ENCODE results near the gene CIAO2B. TPM values are rescaled to one million over a fixed set of nuclear protein-coding genes. Genes with fewer than 3 reads are reported as not detected.
A peak's percentile ranks its signal among the peaks of the same experiment; 100 is the strongest.
"Not testable (repeated sequence)": the region's sequence is repeated elsewhere in the genome, so short reads cannot be mapped to it uniquely, and the experiment has no call there.

CIAO2B gene
- polyA plus RNA-seq, 1 donor from 2014 or later = 104 TPM

DNA sequence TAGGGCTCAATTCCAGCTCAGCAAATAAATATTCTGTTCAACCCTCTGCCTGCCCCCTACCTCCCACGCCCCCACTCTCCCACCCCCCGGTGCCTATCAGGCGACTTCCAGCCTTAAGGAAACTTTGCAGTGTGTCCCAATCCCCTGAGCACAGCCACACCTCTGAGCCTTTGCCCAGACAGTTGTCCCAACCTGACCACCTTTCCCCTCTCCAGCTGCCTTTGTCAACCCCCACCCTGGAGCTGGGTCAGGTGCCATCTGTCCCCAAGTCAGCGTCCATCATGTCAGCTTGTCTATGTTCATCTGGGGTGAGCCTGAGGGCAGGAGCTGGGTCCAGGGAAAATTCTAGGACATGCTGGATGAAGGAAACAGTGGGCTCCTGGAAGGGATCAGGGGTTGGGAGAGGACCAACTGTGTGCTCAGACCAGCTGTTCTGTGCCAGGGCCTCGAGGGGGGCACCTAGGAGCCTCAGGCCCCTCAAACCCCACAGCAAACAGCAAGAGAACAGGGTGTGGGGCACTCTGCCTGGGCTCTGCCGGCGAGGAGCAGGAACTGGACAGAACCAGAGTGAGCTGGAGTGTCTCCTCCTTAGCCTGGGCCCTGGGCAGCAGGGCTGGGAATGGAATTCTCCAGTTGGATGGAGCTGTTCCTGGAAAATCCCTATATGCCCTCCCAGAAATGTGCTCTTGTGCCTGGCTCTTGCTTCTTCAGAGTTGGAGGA is 33.3 kb downstream of the CIAO2B start:
- Mint-ChIP-seq H3K27me3 (peaks cover 2% of the 10 kb centered on the region), H3K27ac (no peak overlapping the region), H3K36me3 (peaks cover under 1% of the 10 kb centered on the region), H3K4me1 (no peaks in the 10 kb centered on the region), H3K4me3 (no peak overlapping the region), H3K9me3 (no peaks in the 10 kb centered on the region)

GRCh38 chr16:66899945-66900710 is 34.1 kb downstream of the CIAO2B start:
- no peak overlapping the region for H3K4me3 Mint-ChIP-seq
- H3K4me1 Mint-ChIP-seq = peaks cover 0 to 2% (median 0%) of the 10 kb centered on the region in 3 donors
- no peaks in the 10 kb centered on the region for H3K9me3 Mint-ChIP-seq
- peak overlapping the region in 1 of 3 donors; percentile 10 for H3K27ac Mint-ChIP-seq
- H3K27me3 Mint-ChIP-seq = peaks cover 2% of the 10 kb centered on the region
- no peaks in the 10 kb centered on the region for H3K36me3 Mint-ChIP-seq

- Mint-ChIP-seq H3K36me3 (no peaks in the 10 kb centered on the region), H3K4me3 (no peak overlapping the region), H3K27me3 (peaks cover 2% of the 10 kb centered on the region), H3K4me1 (peaks cover 0 to 3% (median 0%) of the 10 kb centered on the region in 3 donors), H3K27ac (peak overlapping the region in 1 of 3 donors; percentile 10), H3K9me3 (no peaks in the 10 kb centered on the region)
These were observed 34.8 kb downstream of the CIAO2B start for GRCh38 chr16:66899310-66899944.

- Mint-ChIP-seq H3K27ac (no peak overlapping the region), H3K4me3 (no peak overlapping the region), H3K27me3 (peaks cover 2% of the 10 kb centered on the region), H3K36me3 (no peaks in the 10 kb centered on the region), H3K4me1 (peaks cover 0 to 3% (median 0%) of the 10 kb centered on the region in 3 donors), H3K9me3 (no peaks in the 10 kb centered on the region)
These were observed 35.3 kb downstream of the CIAO2B start for GRCh38 chr16:66898933-66899309.

- H3K36me3 Mint-ChIP-seq = no peaks in the 10 kb centered on the region
- H3K4me1 Mint-ChIP-seq = peaks cover 0 to 3% (median 0%) of the 10 kb centered on the region in 3 donors
- H3K4me3 Mint-ChIP-seq = no peak overlapping the region
- H3K27me3 Mint-ChIP-seq = peaks cover 1% of the 10 kb centered on the region
- H3K27ac Mint-ChIP-seq = no peak overlapping the region
- H3K9me3 Mint-ChIP-seq = no peaks in the 10 kb centered on the region
These were observed 36.0 kb downstream of the CIAO2B start for GRCh38 chr16:66898207-66898606.

DNA sequence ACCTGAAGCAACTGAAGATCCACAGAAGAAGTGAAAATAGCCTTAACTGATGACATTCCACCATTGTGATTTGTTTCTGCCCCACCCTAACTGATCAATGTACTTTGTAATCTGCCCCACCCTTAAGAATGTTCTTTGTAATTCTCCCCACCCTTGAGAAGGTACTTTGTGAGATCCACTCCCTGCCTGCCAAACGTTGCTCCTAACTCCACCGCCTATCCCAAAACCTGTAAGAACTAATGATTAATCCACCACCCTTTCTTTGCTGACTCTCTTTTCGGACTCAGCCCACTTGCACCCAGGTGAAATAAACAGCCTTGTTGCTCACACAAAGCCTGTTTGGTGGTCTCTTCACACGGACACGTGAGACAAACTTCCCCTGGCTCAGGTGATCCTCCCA is 37.5 kb downstream of the CIAO2B start:
- peak overlapping the region in 1 of 4 donors; percentile 30 for H3K4me3 Mint-ChIP-seq
- not testable (repeated sequence) for H3K27ac Mint-ChIP-seq, H3K4me1 Mint-ChIP-seq

GRCh38 chr16:66895999-66896398 is 38.2 kb downstream of the CIAO2B start:
- Mint-ChIP-seq H3K27ac (peak overlapping the region in 1 of 3 donors; percentile 46), H3K9me3 (no peaks in the 10 kb centered on the region), H3K4me1 (peaks cover 0 to 5% (median 0%) of the 10 kb centered on the region in 3 donors), H3K27me3 (no peaks in the 10 kb centered on the region), H3K36me3 (no peaks in the 10 kb centered on the region), H3K4me3 (no peak overlapping the region)

More for the DNA sequence above, 37.5 kb downstream of the CIAO2B start:
- H3K27me3 Mint-ChIP-seq, H3K9me3 Mint-ChIP-seq, H3K36me3 Mint-ChIP-seq: not testable (repeated sequence)

DNA sequence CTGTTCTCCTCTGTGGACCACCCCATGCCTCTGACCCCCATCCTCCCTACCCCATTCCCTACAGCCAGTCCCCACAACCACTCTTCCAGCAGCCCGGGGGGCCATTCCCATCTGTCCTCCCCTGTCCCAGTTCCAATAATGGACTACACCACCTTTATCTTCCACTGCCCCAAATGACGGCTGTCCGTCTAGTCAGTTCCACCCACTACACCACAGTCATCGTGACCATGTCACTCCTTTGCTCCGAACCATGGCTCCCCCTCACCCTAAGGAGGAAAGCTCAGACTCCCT is 38.6 kb downstream of the CIAO2B start:
- Mint-ChIP-seq H3K4me3 (no peak overlapping the region), H3K27ac (peak overlapping the region in 1 of 3 donors; percentile 46), H3K4me1 (peaks cover 0 to 5% (median 0%) of the 10 kb centered on the region in 3 donors), H3K9me3 (no peaks in the 10 kb centered on the region), H3K36me3 (no peaks in the 10 kb centered on the region), H3K27me3 (no peaks in the 10 kb centered on the region)

DNA sequence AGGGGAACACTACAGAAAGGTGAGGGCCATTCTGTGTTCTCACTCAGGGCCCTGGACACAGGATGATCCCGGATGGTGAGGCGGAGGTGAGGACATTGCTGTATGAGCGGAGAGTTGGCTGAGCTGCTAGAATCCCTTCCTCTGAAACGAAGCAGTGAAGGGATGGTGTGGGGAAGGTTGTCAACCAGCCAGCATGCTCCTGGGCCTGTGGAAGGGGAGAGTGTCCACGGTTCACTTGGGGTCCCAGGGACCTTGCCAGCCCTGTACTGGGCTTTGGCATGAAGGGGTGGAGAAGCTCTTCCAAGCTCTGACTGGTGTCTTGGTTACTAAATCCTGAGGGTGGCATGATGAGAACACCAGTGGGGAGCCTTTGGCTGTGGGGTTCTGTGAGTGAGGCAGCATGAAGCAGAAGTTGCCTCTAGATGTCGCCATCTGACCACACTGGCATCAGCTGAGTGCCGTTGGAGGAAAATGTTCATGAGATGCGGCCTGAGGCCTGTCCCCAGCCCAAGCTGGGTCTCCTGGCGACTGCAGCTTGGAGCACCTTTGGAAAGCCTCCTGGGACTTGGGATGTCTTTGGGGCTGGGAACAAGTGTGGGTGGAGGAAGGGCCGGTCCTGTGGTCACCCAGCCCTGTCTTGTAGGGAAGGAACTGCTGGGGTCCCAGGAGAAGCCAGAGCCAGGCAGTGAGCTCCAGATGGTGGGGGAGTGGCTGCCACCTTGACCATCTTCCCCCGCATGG is 39.1 kb downstream of the CIAO2B start:
- peak overlapping the region in 1 of 3 donors; percentile 20 for H3K27ac Mint-ChIP-seq

GRCh38 chr16:66894055-66894454 is 40.1 kb downstream of the CIAO2B start:
- H3K9me3 Mint-ChIP-seq = no peaks in the 10 kb centered on the region
- no peak overlapping the region for H3K4me3 Mint-ChIP-seq
- H3K4me1 Mint-ChIP-seq = peaks cover 0 to 5% (median 0%) of the 10 kb centered on the region in 3 donors
- no peak overlapping the region for H3K27ac Mint-ChIP-seq
- H3K27me3 Mint-ChIP-seq = no peaks in the 10 kb centered on the region
- H3K36me3 Mint-ChIP-seq = no peaks in the 10 kb centered on the region

More for the DNA sequence above, 39.1 kb downstream of the CIAO2B start:
- no peaks in the 10 kb centered on the region for H3K9me3 Mint-ChIP-seq
- no peaks in the 10 kb centered on the region for H3K36me3 Mint-ChIP-seq
- peak overlapping the region in 1 of 4 donors; percentile 5 for H3K4me3 Mint-ChIP-seq
- H3K4me1 Mint-ChIP-seq = peaks cover 0 to 5% (median 0%) of the 10 kb centered on the region in 3 donors
- no peaks in the 10 kb centered on the region for H3K27me3 Mint-ChIP-seq

- Mint-ChIP-seq H3K27ac (no peak overlapping the region), H3K4me3 (no peak overlapping the region), H3K27me3 (no peaks in the 10 kb centered on the region), H3K9me3 (no peaks in the 10 kb centered on the region), H3K4me1 (peaks cover 0 to 8% (median 7%) of the 10 kb centered on the region in 3 donors), H3K36me3 (no peaks in the 10 kb centered on the region)
These were observed 42.4 kb downstream of the CIAO2B start for GRCh38 chr16:66891797-66892196.

GRCh38 chr16:66891360-66891759 is 42.8 kb downstream of the CIAO2B start:
- H3K4me1 Mint-ChIP-seq = peaks cover 0 to 8% (median 7%) of the 10 kb centered on the region in 3 donors
- no peak overlapping the region for H3K27ac Mint-ChIP-seq
- H3K27me3 Mint-ChIP-seq = no peaks in the 10 kb centered on the region
- no peaks in the 10 kb centered on the region for H3K36me3 Mint-ChIP-seq
- no peaks in the 10 kb centered on the region for H3K9me3 Mint-ChIP-seq
- H3K4me3 Mint-ChIP-seq = no peak overlapping the region

- no peaks in the 10 kb centered on the region for H3K27me3 Mint-ChIP-seq
These were observed 43.4 kb downstream of the CIAO2B start for GRCh38 chr16:66890799-66891198.

GRCh38 chr16:66889622-66890021 is 44.6 kb downstream of the CIAO2B start:
- Mint-ChIP-seq H3K4me1 (peaks cover 0 to 7% (median 5%) of the 10 kb centered on the region in 3 donors), H3K36me3 (no peaks in the 10 kb centered on the region)

More at GRCh38 chr16:66890799-66891198, 43.4 kb downstream of the CIAO2B start:
- Mint-ChIP-seq H3K9me3 (no peaks in the 10 kb centered on the region), H3K36me3 (no peaks in the 10 kb centered on the region), H3K4me3 (no peak overlapping the region), H3K27ac (no peak overlapping the region), H3K4me1 (peaks cover 0 to 8% (median 7%) of the 10 kb centered on the region in 3 donors)

More at GRCh38 chr16:66889622-66890021, 44.6 kb downstream of the CIAO2B start:
- H3K27me3 Mint-ChIP-seq = no peaks in the 10 kb centered on the region
- no peaks in the 10 kb centered on the region for H3K9me3 Mint-ChIP-seq
- no peak overlapping the region for H3K4me3 Mint-ChIP-seq
- no peak overlapping the region for H3K27ac Mint-ChIP-seq

Data from IgD-negative memory B cell (primary cell).